HL-60 (cell line): ENCODE data around the gene MYO1A.

Experiments used
- GABPA ChIP-seq: IDR thresholded peaks from 2 replicates; pipeline ENCODE4 v1.6.1; 2012; ENCODE audit warnings: low read depth
- POLR2AphosphoS5 ChIP-seq: IDR thresholded peaks from 2 replicates; pipeline ENCODE4 v1.6.1; 2012; ENCODE audit warnings: low read depth
- TF ChIP-seq, protein P1 (sequence below): IDR thresholded peaks from one replicate; pipeline ENCODE4 v1.5.1; 2011; ENCODE audit warnings: low read length, control low read depth, inconsistent platforms; ENCODE audit not compliant: insufficient read depth

- TF ChIP-seq, protein P1, sequence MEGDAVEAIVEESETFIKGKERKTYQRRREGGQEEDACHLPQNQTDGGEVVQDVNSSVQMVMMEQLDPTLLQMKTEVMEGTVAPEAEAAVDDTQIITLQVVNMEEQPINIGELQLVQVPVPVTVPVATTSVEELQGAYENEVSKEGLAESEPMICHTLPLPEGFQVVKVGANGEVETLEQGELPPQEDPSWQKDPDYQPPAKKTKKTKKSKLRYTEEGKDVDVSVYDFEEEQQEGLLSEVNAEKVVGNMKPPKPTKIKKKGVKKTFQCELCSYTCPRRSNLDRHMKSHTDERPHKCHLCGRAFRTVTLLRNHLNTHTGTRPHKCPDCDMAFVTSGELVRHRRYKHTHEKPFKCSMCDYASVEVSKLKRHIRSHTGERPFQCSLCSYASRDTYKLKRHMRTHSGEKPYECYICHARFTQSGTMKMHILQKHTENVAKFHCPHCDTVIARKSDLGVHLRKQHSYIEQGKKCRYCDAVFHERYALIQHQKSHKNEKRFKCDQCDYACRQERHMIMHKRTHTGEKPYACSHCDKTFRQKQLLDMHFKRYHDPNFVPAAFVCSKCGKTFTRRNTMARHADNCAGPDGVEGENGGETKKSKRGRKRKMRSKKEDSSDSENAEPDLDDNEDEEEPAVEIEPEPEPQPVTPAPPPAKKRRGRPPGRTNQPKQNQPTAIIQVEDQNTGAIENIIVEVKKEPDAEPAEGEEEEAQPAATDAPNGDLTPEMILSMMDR = no peak
- TF ChIP-seq GABPA = no peak
- TF ChIP-seq POLR2AphosphoS5 = no peak
Observed at GRCh38 chr12:57085999-57086492, 36.1 kb upstream of the MYO1A start.
